Activated T-cell treated with anti-CD3 and anti-CD28 coated beads for 1 hour (primary cell): ENCODE data around the gene TOM1L2.

Experiments used
- DNase-seq: peaks from one replicate; pipeline ENCODE4 v3.0.0-alpha.2; 2020; ENCODE audit warnings: low read depth

Gene TOM1L2

DNA sequence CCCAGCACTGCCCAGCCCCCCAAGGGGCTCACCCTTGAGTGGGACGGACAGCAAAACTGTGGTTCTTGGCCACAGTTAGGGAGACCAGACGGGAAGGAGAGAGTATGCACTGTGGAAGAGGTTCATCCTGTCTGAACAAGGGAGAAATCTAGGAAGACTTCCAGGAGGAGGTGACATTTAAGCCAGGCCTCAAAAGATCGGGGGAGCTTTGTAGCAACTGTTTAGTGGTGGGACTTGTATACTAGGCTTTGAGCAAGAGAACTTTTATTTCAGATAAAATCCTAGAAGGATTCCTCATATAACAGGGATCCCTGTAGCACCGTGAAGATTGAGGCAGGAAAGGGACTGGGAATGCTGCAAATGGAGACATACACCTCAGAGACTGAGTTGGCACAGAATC is 166.2 kb downstream of the TOM1L2 start:
- DNase-seq, result no peak

DNA sequence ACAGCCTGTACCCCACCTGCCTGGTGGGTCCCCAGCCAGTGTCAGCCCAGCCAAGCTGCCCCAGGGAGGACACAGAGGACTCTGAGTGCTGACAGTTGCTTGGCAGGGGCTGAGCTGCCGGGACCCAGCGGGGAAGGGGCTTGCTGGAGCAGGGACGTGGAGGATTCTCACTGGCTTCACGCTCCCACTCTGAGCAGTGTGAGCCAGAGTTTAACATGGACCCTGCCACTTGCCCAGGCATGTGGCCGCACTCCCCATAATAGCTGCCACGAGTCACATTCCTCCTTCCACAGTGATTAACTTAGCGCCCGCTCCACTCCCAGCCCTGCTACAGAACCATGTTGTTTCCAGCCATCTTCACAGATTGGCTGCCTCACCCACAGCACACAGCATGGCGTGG is 166.6 kb downstream of the TOM1L2 start:
- DNase-seq, result no peak

DNA sequence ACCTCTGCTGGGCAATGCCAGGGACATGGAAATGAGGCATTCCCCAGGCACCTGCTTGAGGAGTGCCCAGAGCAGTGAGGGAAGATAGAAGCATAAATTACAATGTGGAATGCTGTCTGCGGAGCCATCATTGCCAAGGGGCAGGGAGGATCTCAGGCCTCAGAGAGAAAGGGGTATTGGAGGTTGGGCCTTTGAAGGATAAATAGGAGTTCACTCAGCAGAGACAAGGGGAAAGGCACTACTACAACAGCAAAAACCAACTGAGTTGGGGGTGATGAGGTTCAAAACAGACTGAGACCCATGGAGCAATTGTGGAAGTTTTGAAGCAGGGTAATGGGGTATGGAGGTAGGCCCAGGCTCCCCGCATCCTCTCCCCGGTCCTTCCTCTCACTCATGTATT is 168.2 kb downstream of the TOM1L2 start:
- no peak for DNase-seq

DNA sequence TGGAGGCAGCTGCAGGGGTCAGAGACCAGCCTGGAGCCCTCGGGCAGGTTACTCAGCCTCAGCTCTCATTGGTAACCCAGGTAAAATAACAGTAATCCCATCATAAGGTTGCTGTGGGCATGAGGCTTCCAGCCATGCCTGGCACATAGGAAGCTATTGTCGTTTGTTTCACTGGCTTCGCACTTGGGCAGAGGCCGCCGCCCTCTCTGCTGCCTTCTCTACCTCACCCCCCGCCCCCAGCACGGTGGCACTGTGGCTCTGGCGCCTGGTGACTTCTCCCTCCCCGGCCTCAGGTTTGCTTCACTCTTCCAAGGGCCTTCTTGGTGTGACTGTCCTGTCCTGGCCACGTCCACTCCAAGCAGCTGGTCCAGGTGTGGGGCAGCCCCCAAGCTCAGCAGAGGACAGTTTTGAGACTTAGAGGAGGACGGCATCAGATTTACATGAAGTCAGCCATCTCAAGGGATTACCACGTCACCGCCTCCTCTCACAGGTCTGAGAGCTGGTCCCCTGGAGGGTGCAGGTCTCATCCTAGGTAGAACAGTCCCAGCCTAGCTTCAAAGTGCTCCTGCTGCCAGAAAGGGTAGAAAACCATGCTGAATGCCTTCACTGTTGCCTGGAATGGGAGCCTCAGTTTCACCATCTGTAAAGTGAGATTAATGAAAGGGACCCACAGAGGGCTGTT is 170.3 kb downstream of the TOM1L2 start:
- no peak for DNase-seq

GRCh38 chr17:17800504-17801021 is 171.6 kb downstream of the TOM1L2 start:
- DNase-seq, result no peak

GRCh38 chr17:17798573-17799255 is 173.5 kb downstream of the TOM1L2 start:
- no peak for DNase-seq

GRCh38 chr17:17798010-17798556 is 174.1 kb downstream of the TOM1L2 start:
- DNase-seq, result no peak

GRCh38 chr17:17797119-17797809 is 174.9 kb downstream of the TOM1L2 start:
- DNase-seq, result no peak

DNA sequence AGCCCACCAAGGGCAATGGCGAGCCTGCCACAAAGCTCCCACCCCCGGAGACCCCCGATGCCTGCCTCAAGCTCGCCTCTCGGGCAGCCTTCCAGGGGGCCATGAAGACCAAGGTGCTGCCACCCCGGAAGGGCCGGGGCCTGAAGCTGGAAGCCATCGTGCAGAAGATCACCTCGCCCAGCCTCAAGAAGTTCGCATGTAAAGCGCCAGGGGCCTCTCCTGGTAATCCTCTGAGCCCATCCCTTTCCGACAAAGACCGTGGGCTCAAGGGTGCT is 175.5 kb downstream of the TOM1L2 start:
- DNase-seq, result no peak

GRCh38 chr17:17795946-17796786 is 176.0 kb downstream of the TOM1L2 start:
- DNase-seq, result no peak

GRCh38 chr17:17795296-17795695 is 176.9 kb downstream of the TOM1L2 start:
- DNase-seq, result no peak

DNA sequence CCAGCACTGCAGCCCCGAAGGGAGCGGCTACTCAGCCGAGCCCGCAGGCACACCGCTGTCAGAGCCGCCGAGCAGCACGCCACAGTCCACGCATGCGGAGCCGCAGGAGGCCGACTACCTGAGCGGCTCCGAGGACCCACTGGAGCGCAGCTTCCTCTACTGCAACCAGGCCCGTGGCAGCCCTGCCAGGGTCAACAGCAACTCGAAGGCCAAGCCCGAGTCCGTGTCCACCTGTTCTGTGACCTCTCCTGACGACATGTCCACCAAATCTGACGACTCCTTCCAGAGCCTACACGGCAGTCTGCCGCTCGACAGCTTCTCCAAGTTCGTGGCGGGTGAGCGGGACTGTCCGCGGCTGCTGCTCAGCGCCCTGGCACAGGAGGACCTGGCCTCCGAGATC is 177.8 kb downstream of the TOM1L2 start:
- no peak for DNase-seq
